GM06990 (cell line): Measurements from ENCODE around the gene BBS7.

Experiments used
- DNase-seq: peaks from one replicate; pipeline ENCODE4 v3.0.0-alpha.2; 2011; ENCODE audit not compliant: insufficient read length; ENCODE audit errors: extremely low read depth
- H3K27me3 ChIP-seq: replicated peaks from 2 replicates; pipeline ENCODE4 v1.6.0; 2011; ENCODE audit warnings: low read length; ENCODE audit not compliant: control insufficient read depth, insufficient read depth
- H3K36me3 ChIP-seq: 2 replicates; pipeline ENCODE4 v1.5.1; 2011; ENCODE audit warnings: low read length; ENCODE audit not compliant: control insufficient read depth, insufficient read depth
- H3K4me3 ChIP-seq: replicated peaks from 2 replicates; pipeline ENCODE4 v1.5.1; 2011; ENCODE audit warnings: low read depth, mild to moderate bottlenecking, control low read depth, low read length
- TF ChIP-seq, protein P1 (sequence below): IDR thresholded peaks from 2 replicates; pipeline ENCODE4 v1.5.1; 2011; ENCODE audit warnings: low read length, control low read depth, mild to moderate bottlenecking, inconsistent platforms; ENCODE audit not compliant: insufficient read depth, poor library complexity, severe bottlenecking

BBS7 gene

GRCh38 chr4:121784975-121785374 lies 85.3 kb downstream of the BBS7 start:
- H3K27me3 ChIP-seq: no peaks in the 10 kb centered on the region
- H3K4me3 ChIP-seq: no peak overlapping the region
- DNase-seq: no peak
- TF ChIP-seq, protein P1, sequence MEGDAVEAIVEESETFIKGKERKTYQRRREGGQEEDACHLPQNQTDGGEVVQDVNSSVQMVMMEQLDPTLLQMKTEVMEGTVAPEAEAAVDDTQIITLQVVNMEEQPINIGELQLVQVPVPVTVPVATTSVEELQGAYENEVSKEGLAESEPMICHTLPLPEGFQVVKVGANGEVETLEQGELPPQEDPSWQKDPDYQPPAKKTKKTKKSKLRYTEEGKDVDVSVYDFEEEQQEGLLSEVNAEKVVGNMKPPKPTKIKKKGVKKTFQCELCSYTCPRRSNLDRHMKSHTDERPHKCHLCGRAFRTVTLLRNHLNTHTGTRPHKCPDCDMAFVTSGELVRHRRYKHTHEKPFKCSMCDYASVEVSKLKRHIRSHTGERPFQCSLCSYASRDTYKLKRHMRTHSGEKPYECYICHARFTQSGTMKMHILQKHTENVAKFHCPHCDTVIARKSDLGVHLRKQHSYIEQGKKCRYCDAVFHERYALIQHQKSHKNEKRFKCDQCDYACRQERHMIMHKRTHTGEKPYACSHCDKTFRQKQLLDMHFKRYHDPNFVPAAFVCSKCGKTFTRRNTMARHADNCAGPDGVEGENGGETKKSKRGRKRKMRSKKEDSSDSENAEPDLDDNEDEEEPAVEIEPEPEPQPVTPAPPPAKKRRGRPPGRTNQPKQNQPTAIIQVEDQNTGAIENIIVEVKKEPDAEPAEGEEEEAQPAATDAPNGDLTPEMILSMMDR: no peak
- no peaks in the 10 kb centered on the region for H3K36me3 ChIP-seq

- no peak for DNase-seq
- no peaks in the 10 kb centered on the region for H3K36me3 ChIP-seq
- H3K4me3 ChIP-seq: no peak overlapping the region
- TF ChIP-seq, protein P1: no peak
- H3K27me3 ChIP-seq: no peaks in the 10 kb centered on the region
These were observed 85.9 kb downstream of the BBS7 start for GRCh38 chr4:121784401-121784800.

- no peaks in the 10 kb centered on the region for H3K27me3 ChIP-seq
- TF ChIP-seq, protein P1: no peak
- no peaks in the 10 kb centered on the region for H3K36me3 ChIP-seq
- H3K4me3 ChIP-seq: no peak overlapping the region
- DNase-seq: no peak
These were observed 87.1 kb downstream of the BBS7 start for GRCh38 chr4:121783210-121783609.

GRCh38 chr4:121778991-121779628 lies 91.2 kb downstream of the BBS7 start:
- DNase-seq: no peak
- Histone ChIP-seq H3K27me3 (no peaks in the 10 kb centered on the region), H3K4me3 (no peak overlapping the region), H3K36me3 (no peaks in the 10 kb centered on the region)
- TF ChIP-seq, protein P1: no peak

- no peak for DNase-seq
- H3K4me3 ChIP-seq: no peak overlapping the region
- TF ChIP-seq, protein P1: no peak
- no peaks in the 10 kb centered on the region for H3K27me3 ChIP-seq
- H3K36me3 ChIP-seq: no peaks in the 10 kb centered on the region
These were observed 92.6 kb downstream of the BBS7 start for GRCh38 chr4:121777625-121778024.
